Smooth muscle cell (in vitro differentiated cells): ENCODE measurements around the gene C5orf58. TPM values are rescaled to one million over a fixed set of nuclear protein-coding genes. Genes with fewer than 3 reads are reported as not detected.
A peak's percentile ranks its signal among the peaks of the same experiment; 100 is the strongest.

Experiments used
- DNase-seq: peaks from one replicate; lab custom pipeline; 2025; ENCODE audit not compliant: unreplicated experiment; lab: John Stamatoyannopoulos, UW
- H2AFZ ChIP-seq: fragments of 200-600 bp; sonication (generic); 2 replicates; pipeline ENCODE4 v1.6.0; 2016; ENCODE audit warnings: antibody characterized with exemption, low read depth, mild to moderate bottlenecking
- H3F3A ChIP-seq: fragments of 200-600 bp; sonication (generic); 2 replicates; pipeline ENCODE4 v1.6.0; 2017; ENCODE audit warnings: antibody characterized with exemption, low read depth
- H3K27ac ChIP-seq: fragments of 200-600 bp; sonication (generic); 2 replicates; pipeline ENCODE4 v1.5.1; 2016; ENCODE audit warnings: low read depth, mild to moderate bottlenecking
- H3K27me3 ChIP-seq: fragments of 200-600 bp; sonication (generic); 2 replicates; pipeline ENCODE4 v1.6.1; 2016; ENCODE audit warnings: low read depth, mild to moderate bottlenecking
- H3K36me3 ChIP-seq: fragments of 200-600 bp; sonication (generic); 2 replicates; pipeline ENCODE4 v1.5.1; 2016; ENCODE audit warnings: low read depth
- H3K4me1 ChIP-seq: fragments of 200-600 bp; sonication (generic); 2 replicates; pipeline ENCODE4 v1.5.1; 2016; ENCODE audit warnings: low read depth
- H3K4me2 ChIP-seq: fragments of 200-600 bp; sonication (generic); 2 replicates; pipeline ENCODE4 v1.6.0; 2016; ENCODE audit warnings: mild to moderate bottlenecking
- H3K4me3 ChIP-seq: fragments of 200-600 bp; sonication (generic); 2 replicates; pipeline ENCODE4 v1.5.1; 2016; ENCODE audit warnings: mild to moderate bottlenecking
- H3K79me2 ChIP-seq: fragments of 200-600 bp; sonication (generic); 2 replicates; pipeline ENCODE4 v1.6.0; 2016; ENCODE audit warnings: low read depth, mild to moderate bottlenecking
- H3K9ac ChIP-seq: fragments of 200-600 bp; sonication (generic); 2 replicates; pipeline ENCODE4 v1.6.0; 2016; ENCODE audit warnings: low read depth
- H3K9me3 ChIP-seq: fragments of 200-600 bp; sonication (generic); replicated peaks from 2 replicates; pipeline ENCODE4 v1.5.1; 2016; ENCODE audit warnings: low read depth
- H4K20me1 ChIP-seq: fragments of 200-600 bp; sonication (generic); 2 replicates; pipeline ENCODE4 v1.6.0; 2016; ENCODE audit warnings: low read depth
- CTCF ChIP-seq: fragments of 200-600 bp; sonication (generic); IDR thresholded peaks from 2 replicates; pipeline ENCODE4 v1.5.1; 2017; ENCODE audit warnings: borderline replicate concordance, mild to moderate bottlenecking, antibody characterized with exemption; ENCODE audit not compliant: insufficient read depth, poor library complexity, severe bottlenecking
- WGBS: methylation state at CpG from one replicate; pipeline ENCODE4 v1.1.7; 2016; ENCODE audit warnings: low lambda C conversion rate; 5-methylcytosine and 5-hydroxymethylcytosine counted together
- polyA plus RNA-seq: library from polyadenylated mRNA; unstranded; fragments of >200 nt; fragmentation: Nextera tagmentation; extraction: Ambion mirVana; gene quantifications from 2 replicates; pipeline ENCODE4 v1.2.1, GENCODE V29; 2016
- total RNA-seq: library from RNA; depleted of rRNA; stranded (reverse); fragments of >200 nt; gene quantifications from 2 replicates; pipeline ENCODE4 v1.2.3, GENCODE V29; 2014

Gene C5orf58
- total and polyA plus RNA-seq, 2 experiments from 2014 or later, result not detected

- H3K4me2 ChIP-seq, result no peak overlapping the region
- no peaks in the 10 kb centered on the region for H3F3A ChIP-seq
- DNase-seq, result no peak
- H3K4me1 ChIP-seq, result no peaks in the 10 kb centered on the region
- no peaks in the 10 kb centered on the region for H4K20me1 ChIP-seq
- H3K36me3 ChIP-seq, result no peaks in the 10 kb centered on the region
- no peaks in the 10 kb centered on the region for H3K27me3 ChIP-seq
- H3K79me2 ChIP-seq, result no peaks in the 10 kb centered on the region
- no peak overlapping the region for H3K9ac ChIP-seq
- H3K9me3 ChIP-seq, result no peaks in the 10 kb centered on the region
- no peak overlapping the region for H2AFZ ChIP-seq
- H3K4me3 ChIP-seq, result no peak overlapping the region
- no peak overlapping the region for H3K27ac ChIP-seq
- 71% methylated on average over 3 of the region's 3 CpGs for whole genome bisulfite sequencing
- no peak for TF ChIP-seq CTCF
Observed at GRCh38 chr5:170286386-170286925, 53.7 kb downstream of the C5orf58 start.

GRCh38 chr5:170287532-170287931, 54.7 kb downstream of the C5orf58 start:
- no peaks in the 10 kb centered on the region for H3K36me3 ChIP-seq
- no peaks in the 10 kb centered on the region for H3K4me1 ChIP-seq
- no peak for TF ChIP-seq CTCF
- H3K9ac ChIP-seq, result no peak overlapping the region
- H3K79me2 ChIP-seq, result no peaks in the 10 kb centered on the region
- H3K27ac ChIP-seq, result no peak overlapping the region
- H2AFZ ChIP-seq, result no peak overlapping the region
- no peak overlapping the region for H3K4me2 ChIP-seq
- DNase-seq, result no peak
- 100% methylated on average over 1 of the region's 1 CpG for WGBS
- no peaks in the 10 kb centered on the region for H3K27me3 ChIP-seq
- no peaks in the 10 kb centered on the region for H4K20me1 ChIP-seq
- no peaks in the 10 kb centered on the region for H3F3A ChIP-seq
- no peak overlapping the region for H3K4me3 ChIP-seq
- H3K9me3 ChIP-seq, result no peaks in the 10 kb centered on the region

- no peak for DNase-seq
- WGBS, result 78% methylated on average over 2 of the region's 2 CpGs
- no peaks in the 10 kb centered on the region for H3K79me2 ChIP-seq
- H3K9ac ChIP-seq, result no peak overlapping the region
- no peaks in the 10 kb centered on the region for H3K36me3 ChIP-seq
- no peaks in the 10 kb centered on the region for H4K20me1 ChIP-seq
- no peaks in the 10 kb centered on the region for H3K27me3 ChIP-seq
- TF ChIP-seq CTCF, result no peak
- peak overlapping the region; percentile 57 for H3K27ac ChIP-seq
- H2AFZ ChIP-seq, result no peak overlapping the region
- no peaks in the 10 kb centered on the region for H3F3A ChIP-seq
- H3K4me3 ChIP-seq, result no peak overlapping the region
- no peaks in the 10 kb centered on the region for H3K9me3 ChIP-seq
- H3K4me2 ChIP-seq, result no peak overlapping the region
- no peaks in the 10 kb centered on the region for H3K4me1 ChIP-seq
Observed at GRCh38 chr5:170288151-170288550, 55.4 kb downstream of the C5orf58 start.

GRCh38 chr5:170288551-170288950, 55.8 kb downstream of the C5orf58 start:
- DNase-seq, result no peak
- H3K27me3 ChIP-seq, result no peaks in the 10 kb centered on the region
- 48% methylated on average over 3 of the region's 3 CpGs for WGBS
- H3K79me2 ChIP-seq, result no peaks in the 10 kb centered on the region
- no peaks in the 10 kb centered on the region for H3K36me3 ChIP-seq
- H3K9me3 ChIP-seq, result no peaks in the 10 kb centered on the region
- no peak overlapping the region for H3K9ac ChIP-seq
- H3K27ac ChIP-seq, result peak overlapping the region; percentile 57
- H4K20me1 ChIP-seq, result no peaks in the 10 kb centered on the region
- no peak for TF ChIP-seq CTCF
- no peaks in the 10 kb centered on the region for H3F3A ChIP-seq
- no peak overlapping the region for H3K4me2 ChIP-seq
- no peak overlapping the region for H3K4me3 ChIP-seq
- no peak overlapping the region for H2AFZ ChIP-seq
- H3K4me1 ChIP-seq, result no peaks in the 10 kb centered on the region
